Endothelial cell of umbilical vein (primary cell): ENCODE results near the gene FZD7. TPM values are rescaled to one million over a fixed set of nuclear protein-coding genes. Genes with fewer than 3 reads are reported as not detected.

ENCODE experiments used
- BruUV-seq: library from RNA; stranded (reverse); fragments of 400-500 nt; replicated peaks from 2 replicates; lab custom pipeline; 2021; lab: Mats Ljungman, UMichigan
- CTCF ChIA-PET: fragments of 300-600, 350-600 bp; sonication (Branson Sonifier 250); formaldehyde crosslinking; loops from one replicate; lab custom pipeline; 2021; ENCODE audit warnings: antibody characterized with exemption, inconsistent platforms; lab: Charles Lee
- POLR2A ChIA-PET: fragments of 300-600, 350-600 bp; sonication (Branson Sonifier 250); formaldehyde crosslinking; loops from one replicate; lab custom pipeline; 2021; ENCODE audit warnings: antibody characterized with exemption, inconsistent platforms; lab: Charles Lee
- DNase-seq: peaks from one replicate; pipeline ENCODE4 v3.0.0-alpha.2; 2011; ENCODE audit warnings: low read depth, low spot score
- FAIRE-seq: peaks from 2 replicates; lab custom pipeline; 2011; peaks lifted over from hg19 to GRCh38; lab: Jason Lieb, UNC
- H2AFZ ChIP-seq: 2 replicates; pipeline ENCODE4 v1.6.0; 2012; ENCODE audit warnings: low read depth, low read length, control low read depth, inconsistent platforms
- H3K27ac ChIP-seq: 2 replicates; pipeline ENCODE4 v1.5.1; 2011; ENCODE audit warnings: low read depth, mild to moderate bottlenecking, control low read depth, low read length, moderate library complexity; ENCODE audit not compliant: insufficient read depth
- H3K27me3 ChIP-seq, 2 experiments: 2 replicates each; pipeline versions ENCODE4 v1.6.0 to v1.6.1; 2011; ENCODE audit warnings: low read length in 2 of 2, mixed read lengths in 1 of 2; ENCODE audit not compliant: control insufficient read depth in 2 of 2, insufficient read depth in 2 of 2
- H3K36me3 ChIP-seq, 2 experiments: 2 replicates in 1 of 2; 3 replicates in 1 of 2; pipeline ENCODE4 v1.5.1; 2011; ENCODE audit warnings: low read length in 2 of 2, mild to moderate bottlenecking in 1 of 2, moderate library complexity in 1 of 2; ENCODE audit not compliant: control insufficient read depth in 2 of 2, insufficient read depth in 2 of 2; ENCODE audit errors: extremely low read depth in 1 of 2
- H3K4me1 ChIP-seq: 3 replicates; pipeline ENCODE4 v1.5.1; 2011; ENCODE audit warnings: mild to moderate bottlenecking, low read length; ENCODE audit not compliant: control insufficient read depth, insufficient read depth; ENCODE audit errors: extremely low read depth
- H3K4me2 ChIP-seq: 2 replicates; pipeline ENCODE4 v1.6.1; 2011; ENCODE audit warnings: low read length, control low read depth, mixed read lengths; ENCODE audit not compliant: insufficient read depth
- H3K4me3 ChIP-seq, 3 experiments: fragments of 200-600 bp in 1 of 3; sonication (generic), shearing (Covaris generic) in 1 of 3; replicated peaks in 1 of 3; 2 replicates each; pipeline ENCODE4 v1.5.1; 2011 to 2016; ENCODE audit warnings: control low read depth in 3 of 3, low read length in 3 of 3, mild to moderate bottlenecking in 2 of 3, inconsistent platforms in 1 of 3, low read depth in 1 of 3, moderate library complexity in 1 of 3; ENCODE audit not compliant: insufficient read depth in 1 of 3
- H3K79me2 ChIP-seq: 2 replicates; pipeline ENCODE4 v1.6.0; 2012; ENCODE audit warnings: low read length, inconsistent platforms; ENCODE audit not compliant: control insufficient read depth, insufficient read depth
- H3K9ac ChIP-seq: replicated peaks from 2 replicates; pipeline ENCODE3; 2011; ENCODE audit warnings: low read length, control low read depth; ENCODE audit not compliant: insufficient read depth; ENCODE audit errors: extremely low read depth
- H3K9me1 ChIP-seq: replicated peaks from 3 replicates; pipeline ENCODE4 v1.6.0; 2011; ENCODE audit warnings: mild to moderate bottlenecking, low read length; ENCODE audit not compliant: control insufficient read depth, insufficient read depth; ENCODE audit errors: extremely low read depth
- H3K9me3 ChIP-seq: replicated peaks from 2 replicates; pipeline ENCODE4 v1.5.1; 2012; ENCODE audit warnings: low read length, inconsistent platforms; ENCODE audit not compliant: control insufficient read depth, insufficient read depth
- H4K20me1 ChIP-seq: replicated peaks from 2 replicates; pipeline ENCODE3; 2011; ENCODE audit warnings: mild to moderate bottlenecking, low read length; ENCODE audit not compliant: control insufficient read depth, insufficient read depth; ENCODE audit errors: extremely low read depth
- EZH2 ChIP-seq: IDR thresholded peaks from 2 replicates; pipeline ENCODE4 v1.6.1; 2012; ENCODE audit warnings: borderline replicate concordance, low read depth, mild to moderate bottlenecking, moderate library complexity, low read length, inconsistent platforms; ENCODE audit not compliant: severe bottlenecking
- FOS ChIP-seq: IDR thresholded peaks from 2 replicates; pipeline ENCODE4 v1.6.1; 2011; ENCODE audit warnings: mild to moderate bottlenecking, low read length, moderate library complexity, borderline replicate concordance; ENCODE audit not compliant: insufficient read depth
- JUN ChIP-seq: IDR thresholded peaks from 2 replicates; pipeline ENCODE4 v1.6.1; 2011; ENCODE audit warnings: borderline replicate concordance, low read depth; ENCODE audit not compliant: insufficient read length, insufficient read depth
- MAX ChIP-seq: IDR thresholded peaks from 2 replicates; pipeline ENCODE4 v1.6.1; 2011; ENCODE audit not compliant: insufficient read depth, insufficient read length
- MYC ChIP-seq: IDR thresholded peaks from one replicate; pipeline ENCODE4 v1.6.1; 2011; ENCODE audit warnings: mild to moderate bottlenecking, low read depth, low read length
- POLR2A ChIP-seq: IDR thresholded peaks from 2 replicates; pipeline ENCODE4 v1.6.1; 2012; ENCODE audit warnings: low read depth, mild to moderate bottlenecking, control low read depth, low read length
- POLR2AphosphoS5 ChIP-seq: IDR thresholded peaks from 2 replicates; pipeline ENCODE4 v1.6.1; 2012; ENCODE audit warnings: low read depth, mild to moderate bottlenecking, control low read depth, low read length, moderate library complexity; ENCODE audit not compliant: insufficient read depth
- dilution Hi-C: fragments of 300-500 bp; cut with MboI; formaldehyde crosslinking; loops from one replicate; pipeline ENCODE4 v1.15.0; 2019; ENCODE audit warnings: low sequenced_read_pairs; ENCODE audit not compliant: extremely low pct_ligation_motif_present
- intact Hi-C: fragments of 100-400 bp; cut with micrococcal nuclease; formaldehyde crosslinking; loops from one replicate; pipeline ENCODE4 v1.10.0; 2022
- polyA plus RNA-seq, 4 experiments: library from polyadenylated mRNA; depleted of rRNA in 3 of 4; stranded (reverse) in 3 of 4; unstranded in 1 of 4; fragments of >200 nt; gene quantifications; 2 replicates each; pipeline versions ENCODE4 v1.2.1 to v1.2.3, GENCODE V29; 2011 to 2012; ENCODE audit warnings: missing spikeins in 1 of 4
- total RNA-seq: library from RNA; stranded (reverse); gene quantifications from 2 replicates; pipeline ENCODE4 v1.2.3, GENCODE V29; 2021
- TF ChIP-seq, protein P1 (sequence below), 2 donors: IDR thresholded peaks; 1 replicate in 1 of 2; 2 replicates in 1 of 2; pipeline ENCODE4 v1.5.1; 2011; ENCODE audit warnings: low read length in 2 of 2, mild to moderate bottlenecking in 2 of 2, moderate library complexity in 2 of 2, control low read depth in 1 of 2, inconsistent platforms in 1 of 2, low read depth in 1 of 2; ENCODE audit not compliant: insufficient read depth in 1 of 2; ENCODE audit errors: extremely low read depth in 1 of 2

FZD7 gene
- total and polyA plus RNA-seq, 2 donors (not counting 3 experiments of a cell fraction or from before 2014, with no cell fraction given): 0.15 to 0.29 TPM

DNA sequence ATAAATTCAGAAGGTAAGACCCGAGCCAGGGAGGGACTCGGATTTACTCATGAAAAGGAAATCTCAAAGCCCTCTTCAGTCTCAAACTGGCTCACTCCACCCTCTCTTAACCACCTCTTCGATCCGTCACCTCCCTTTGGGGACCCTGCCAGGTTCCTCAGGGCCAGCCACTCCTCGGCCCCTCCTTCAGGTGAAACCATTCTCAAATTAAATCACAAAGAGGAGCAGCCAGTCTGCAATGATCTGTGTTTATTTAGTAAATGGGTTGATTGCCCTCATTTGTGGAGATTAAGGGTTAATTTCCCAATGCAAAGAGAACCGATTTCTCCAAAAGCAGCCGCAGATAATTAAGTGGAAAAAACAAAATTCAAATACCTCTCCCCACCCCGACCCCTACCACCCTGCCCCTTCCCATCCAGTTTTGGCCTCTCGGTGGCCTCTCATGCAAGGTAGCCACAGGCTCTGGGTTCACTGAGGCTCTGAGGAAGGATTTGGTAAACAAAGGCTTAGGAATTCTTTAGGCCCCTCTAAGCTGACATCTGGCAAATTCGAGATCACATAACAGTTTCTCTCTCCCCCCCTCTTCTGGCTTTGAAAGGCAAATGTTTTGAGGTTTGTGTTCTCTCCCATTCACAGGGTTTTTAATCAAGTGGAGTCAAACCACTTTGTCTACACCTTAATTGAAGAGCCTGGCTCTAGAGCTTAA, 10.3 kb upstream of the FZD7 start:
- no peaks in the 10 kb centered on the region for H3K79me2 ChIP-seq
- no peak overlapping the region for H2AFZ ChIP-seq
- DNase-seq (no peak), FAIRE-seq (no peak)
- intact Hi-C loops: no loop called here
- H3K9me3 ChIP-seq: no peaks in the 10 kb centered on the region
- no peak overlapping the region for H3K27ac ChIP-seq
- BruUV-seq: no TSS peak
- H3K4me1 ChIP-seq: no peaks in the 10 kb centered on the region
- CTCF ChIA-PET: no interaction called here
- H3K9ac ChIP-seq: no peak overlapping the region
- H3K9me1 ChIP-seq: no peaks in the 10 kb centered on the region
- peaks cover 23 to 32% of the 10 kb centered on the region in 2 experiments for H3K27me3 ChIP-seq
- dilution Hi-C loops: no loop called here
- H3K4me2 ChIP-seq: no peak overlapping the region
- no peak overlapping the region for H3K4me3 ChIP-seq
- H4K20me1 ChIP-seq: no peaks in the 10 kb centered on the region
- H3K36me3 ChIP-seq: no peaks in the 10 kb centered on the region
- TF ChIP-seq EZH2 (no peak), POLR2A (no peak), MYC (no peak), JUN (no peak), POLR2AphosphoS5 (no peak), FOS (no peak), MAX (no peak)
- TF ChIP-seq, protein P1, sequence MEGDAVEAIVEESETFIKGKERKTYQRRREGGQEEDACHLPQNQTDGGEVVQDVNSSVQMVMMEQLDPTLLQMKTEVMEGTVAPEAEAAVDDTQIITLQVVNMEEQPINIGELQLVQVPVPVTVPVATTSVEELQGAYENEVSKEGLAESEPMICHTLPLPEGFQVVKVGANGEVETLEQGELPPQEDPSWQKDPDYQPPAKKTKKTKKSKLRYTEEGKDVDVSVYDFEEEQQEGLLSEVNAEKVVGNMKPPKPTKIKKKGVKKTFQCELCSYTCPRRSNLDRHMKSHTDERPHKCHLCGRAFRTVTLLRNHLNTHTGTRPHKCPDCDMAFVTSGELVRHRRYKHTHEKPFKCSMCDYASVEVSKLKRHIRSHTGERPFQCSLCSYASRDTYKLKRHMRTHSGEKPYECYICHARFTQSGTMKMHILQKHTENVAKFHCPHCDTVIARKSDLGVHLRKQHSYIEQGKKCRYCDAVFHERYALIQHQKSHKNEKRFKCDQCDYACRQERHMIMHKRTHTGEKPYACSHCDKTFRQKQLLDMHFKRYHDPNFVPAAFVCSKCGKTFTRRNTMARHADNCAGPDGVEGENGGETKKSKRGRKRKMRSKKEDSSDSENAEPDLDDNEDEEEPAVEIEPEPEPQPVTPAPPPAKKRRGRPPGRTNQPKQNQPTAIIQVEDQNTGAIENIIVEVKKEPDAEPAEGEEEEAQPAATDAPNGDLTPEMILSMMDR (IDR thresholded peaks at IDR 0.05; ENCODE audit: extremely low read depth in 1 of 2, insufficient read depth in 1 of 2, low read depth in 1 of 2, low read length in 2 of 2): no peak
- POLR2A ChIA-PET: no interaction called here
